ENCODE results near the gene ZNF835.
"Not testable (repeated sequence)": the region's sequence is repeated elsewhere in the genome, so short reads cannot be mapped to it uniquely, and the experiment has no call there.

The ZNF835 gene

GRCh38 chr19:56671613-56671994 is at the start of gene ZNF835:
Gene ZNF835 (minus strand): TSS chr19:56671757. CDS start chr19:56665198, 6,559 bp downstream.
- DNase-seq (ENCODE audit: low read depth): no peak

GRCh38 chr19:56720281-56720680 is 48.7 kb upstream of the ZNF835 start:
- DNase-seq (ENCODE audit: low read depth): no peak

GRCh38 chr19:56718231-56718630 is 46.7 kb upstream of the ZNF835 start:
- no peak for DNase-seq (ENCODE audit: low read depth)

- DNase-seq (ENCODE audit: low read depth): no peak
These were observed 41.2 kb upstream of the ZNF835 start for GRCh38 chr19:56712611-56713276.

GRCh38 chr19:56710437-56710836 is 38.9 kb upstream of the ZNF835 start:
- DNase-seq (ENCODE audit: low read depth): no peak

- DNase-seq (ENCODE audit: low read depth): no peak
These were observed 36.3 kb upstream of the ZNF835 start for GRCh38 chr19:56707821-56708220.

- no peak for DNase-seq (ENCODE audit: low read depth)
These were observed 34.4 kb upstream of the ZNF835 start for GRCh38 chr19:56705939-56706338.

GRCh38 chr19:56701895-56702294 is 30.3 kb upstream of the ZNF835 start:
- DNase-seq (ENCODE audit: low read depth): no peak

GRCh38 chr19:56699552-56699951 is 28.0 kb upstream of the ZNF835 start:
- DNase-seq (ENCODE audit: low read depth): no peak

GRCh38 chr19:56692206-56692895 is 20.8 kb upstream of the ZNF835 start:
- no peak for DNase-seq (ENCODE audit: low read depth)

- DNase-seq (ENCODE audit: low read depth): no peak
These were observed 19.1 kb upstream of the ZNF835 start for GRCh38 chr19:56690670-56691069.

GRCh38 chr19:56689198-56689597 is 17.6 kb upstream of the ZNF835 start:
- DNase-seq (ENCODE audit: low read depth): no peak

- no peak for DNase-seq (ENCODE audit: low read depth)
These were observed 15.5 kb upstream of the ZNF835 start for GRCh38 chr19:56687031-56687430.

GRCh38 chr19:56683116-56683515 is 11.6 kb upstream of the ZNF835 start:
- DNase-seq (ENCODE audit: low read depth): no peak

- DNase-seq (ENCODE audit: low read depth): no peak
These were observed 10.1 kb upstream of the ZNF835 start for GRCh38 chr19:56681702-56682101.

GRCh38 chr19:56678205-56678604 is 6.6 kb upstream of the ZNF835 start:
- no peak for DNase-seq (ENCODE audit: low read depth)

- DNase-seq (ENCODE audit: low read depth): not testable (repeated sequence)
These were observed 1.1 kb upstream of the ZNF835 start for GRCh38 chr19:56672610-56673009.

GRCh38 chr19:56670961-56671612 is 470 bp downstream of the ZNF835 start:
- no peak for DNase-seq (ENCODE audit: low read depth)

- no peak for DNase-seq (ENCODE audit: low read depth)
These were observed 1.1 kb downstream of the ZNF835 start for GRCh38 chr19:56670401-56670960.

GRCh38 chr19:56668676-56669075 is 2.9 kb downstream of the ZNF835 start:
- no peak for DNase-seq (ENCODE audit: low read depth)

- no peak for DNase-seq (ENCODE audit: low read depth)
These were observed 4.2 kb downstream of the ZNF835 start for GRCh38 chr19:56667311-56667870.

GRCh38 chr19:56664511-56664910 is 7.0 kb downstream of the ZNF835 start:
- DNase-seq (ENCODE audit: low read depth): no peak

All from amniotic epithelial cell (primary cell).